Activated T-helper 2 cell treated with anti-CD3 and anti-CD28 coated beads, Interferon-gamma antibody, Interleukin-2, Interleukin-4, amounts not matched to agents 10 μg/mL and 5 μg/mL and 100 μg/mL, durations not matched to agents 14 hours and 24 hours and 36 hours (primary cell): ENCODE data around the gene MIER2. TPM values are rescaled to one million over a fixed set of nuclear protein-coding genes. Genes with fewer than 3 reads are reported as not detected.
A peak's percentile ranks its signal among the peaks of the same experiment; 100 is the strongest.
"Not testable (repeated sequence)": the region's sequence is repeated elsewhere in the genome, so short reads cannot be mapped to it uniquely, and the experiment has no call there.

ENCODE experiments used
- DNase-seq: peaks from one replicate; pipeline ENCODE4 v3.0.0; 2021; ENCODE audit warnings: low spot score
- H3K27ac Mint-ChIP-seq: one replicate; pipeline ENCODE4 v1.8.0; 2021; ENCODE audit warnings: mixed read lengths
- H3K27me3 Mint-ChIP-seq: one replicate; pipeline ENCODE4 v1.8.0; 2021; ENCODE audit warnings: low read depth, mixed read lengths
- H3K36me3 Mint-ChIP-seq: one replicate; pipeline ENCODE4 v1.8.0; 2021; ENCODE audit warnings: low read depth, mixed read lengths
- H3K4me1 Mint-ChIP-seq: one replicate; pipeline ENCODE4 v1.8.0; 2021; ENCODE audit warnings: low read depth, mixed read lengths
- H3K4me3 Mint-ChIP-seq: one replicate; pipeline ENCODE4 v1.8.0; 2021; ENCODE audit warnings: low read depth, mild to moderate bottlenecking, moderate library complexity, mixed read lengths
- H3K9me3 Mint-ChIP-seq: one replicate; pipeline ENCODE4 v1.8.0; 2021; ENCODE audit warnings: mixed read lengths
- intact Hi-C: fragments of 100-400 bp; cut with micrococcal nuclease; formaldehyde crosslinking; loops from one replicate; pipeline ENCODE4 v1.15.1; 2023
- total RNA-seq: library from RNA; stranded (reverse); gene quantifications from 2 replicates; pipeline ENCODE4 v1.2.3, GENCODE V29; 2022

MIER2 gene
- 29.2 and 30.5 TPM in 2 replicates for total RNA-seq

DNA sequence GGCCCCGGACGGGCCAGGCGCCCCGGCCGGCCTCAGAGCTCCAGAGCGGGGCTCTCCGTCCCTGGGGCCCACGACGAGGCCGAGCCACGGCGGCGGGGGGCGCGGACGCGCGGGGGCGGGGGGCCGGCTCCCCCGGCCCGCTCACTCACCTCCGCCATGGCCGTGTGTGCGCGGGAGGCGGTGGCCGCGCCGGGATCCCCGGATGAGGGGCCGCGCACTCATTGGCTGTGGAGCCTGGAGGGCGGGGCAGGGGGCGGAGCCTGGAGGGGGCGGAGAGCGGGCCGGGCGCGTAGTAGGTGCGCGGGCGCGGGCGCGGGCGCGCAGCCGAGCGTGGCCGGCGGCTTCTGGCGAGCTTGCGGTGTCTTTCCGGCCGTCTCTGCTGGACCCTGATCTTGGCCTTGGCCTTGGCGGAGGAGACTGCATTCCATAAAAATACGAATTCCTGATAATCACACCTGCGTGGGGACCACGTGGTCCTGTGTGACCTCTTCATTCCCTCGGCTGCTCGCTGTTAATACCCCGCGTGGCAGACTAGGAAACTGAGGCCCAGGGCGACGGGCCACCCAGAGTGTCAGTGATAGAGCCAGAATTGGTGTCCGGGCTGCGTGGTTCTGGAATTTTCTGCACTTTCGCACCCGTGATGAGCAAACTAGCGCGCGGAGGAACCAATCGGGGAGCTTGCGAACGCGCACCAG is at the start of gene MIER2:
TSS of gene MIER2 (minus strand) at position 172 of the 695 bp plus-strand sequence. CDS start at position 158, 14 bp downstream.
- Mint-ChIP-seq H3K36me3 (peaks cover 26% of the 10 kb centered on the region), H3K9me3 (peaks cover 8% of the 10 kb centered on the region), H3K27ac (peak within 1 kb of the TSS; percentile 74), H3K4me3 (peak within 1 kb of the TSS; percentile 82), H3K27me3 (peaks cover 9% of the 10 kb centered on the region), H3K4me1 (peaks cover 38% of the 10 kb centered on the region)
- DNase-seq, result peak; percentile 90
- intact Hi-C loops, result loop anchor here (2.0 kb wide), 1 partner anchor 162 kb away; the partner anchor contains the start of gene TPGS1

DNA sequence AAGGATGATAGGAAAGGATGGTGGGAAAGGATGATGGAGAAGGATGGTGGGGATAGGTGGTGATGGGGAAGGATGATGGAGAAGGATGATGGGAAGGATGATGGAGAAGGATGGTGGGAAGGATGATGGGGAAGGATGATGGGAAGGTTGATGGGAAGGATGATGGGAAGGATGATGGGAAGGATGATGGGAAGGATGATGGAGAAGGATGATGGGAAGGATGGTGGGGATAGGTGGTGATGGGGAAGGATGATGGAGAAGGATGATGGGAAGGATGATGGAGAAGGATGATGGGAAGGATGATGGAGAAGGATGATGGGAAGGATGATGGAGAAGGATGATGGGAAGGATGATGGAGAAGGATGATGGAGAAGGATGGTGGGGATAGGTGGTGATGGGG is 49.0 kb upstream of the MIER2 start:
- H3K27ac Mint-ChIP-seq, result peak overlapping the region; percentile 36
- H3K27me3 Mint-ChIP-seq, H3K4me3 Mint-ChIP-seq, intact Hi-C loops, H3K4me1 Mint-ChIP-seq, H3K36me3 Mint-ChIP-seq, DNase-seq: not testable (repeated sequence)
- peaks cover 35% of the 10 kb centered on the region for H3K9me3 Mint-ChIP-seq

DNA sequence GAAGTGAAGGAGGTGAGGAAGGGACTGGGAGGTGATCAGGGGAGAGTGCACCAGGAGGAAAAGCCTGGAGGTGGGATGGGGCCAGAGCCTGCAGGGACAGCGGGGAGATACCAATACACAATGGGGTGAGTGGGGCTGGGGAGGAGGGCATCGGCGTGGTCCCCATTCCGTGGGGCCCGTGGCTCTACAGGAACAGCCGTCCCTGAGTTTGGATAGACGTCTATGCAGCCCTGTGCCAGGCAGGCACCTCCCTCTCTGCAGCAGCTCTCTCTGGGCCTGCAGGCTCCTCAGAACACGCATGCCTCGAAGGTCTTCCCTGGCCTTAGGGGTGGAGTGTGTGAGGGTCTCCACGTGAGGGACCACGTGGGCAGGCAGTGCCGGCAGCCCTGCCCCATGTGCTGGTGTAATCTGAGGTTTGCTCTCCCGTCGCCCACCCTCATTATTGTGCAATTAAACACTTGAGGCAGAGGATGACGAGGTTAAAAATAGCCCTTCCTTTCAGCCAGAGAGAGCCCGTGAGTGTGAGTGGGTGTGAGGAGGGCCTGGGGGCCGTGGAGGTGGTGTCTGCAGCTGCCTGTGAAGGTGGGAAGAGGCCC is 47.9 kb upstream of the MIER2 start:
- Mint-ChIP-seq H3K9me3 (peaks cover 32% of the 10 kb centered on the region), H3K4me3 (no peak overlapping the region), H3K27ac (no peak overlapping the region), H3K27me3 (peaks cover 4% of the 10 kb centered on the region), H3K36me3 (peaks cover 10% of the 10 kb centered on the region), H3K4me1 (no peaks in the 10 kb centered on the region)
- intact Hi-C loops, result no loop called here
- DNase-seq, result no peak

GRCh38 chr19:391726-392374 is 47.3 kb upstream of the MIER2 start:
- H3K36me3 Mint-ChIP-seq, result peaks cover 10% of the 10 kb centered on the region
- peaks cover 25% of the 10 kb centered on the region for H3K9me3 Mint-ChIP-seq
- intact Hi-C loops, result no loop called here
- no peaks in the 10 kb centered on the region for H3K4me1 Mint-ChIP-seq
- H3K4me3 Mint-ChIP-seq, result no peak overlapping the region
- no peak for DNase-seq
- H3K27me3 Mint-ChIP-seq, result peaks cover 7% of the 10 kb centered on the region
- H3K27ac Mint-ChIP-seq, result no peak overlapping the region

DNA sequence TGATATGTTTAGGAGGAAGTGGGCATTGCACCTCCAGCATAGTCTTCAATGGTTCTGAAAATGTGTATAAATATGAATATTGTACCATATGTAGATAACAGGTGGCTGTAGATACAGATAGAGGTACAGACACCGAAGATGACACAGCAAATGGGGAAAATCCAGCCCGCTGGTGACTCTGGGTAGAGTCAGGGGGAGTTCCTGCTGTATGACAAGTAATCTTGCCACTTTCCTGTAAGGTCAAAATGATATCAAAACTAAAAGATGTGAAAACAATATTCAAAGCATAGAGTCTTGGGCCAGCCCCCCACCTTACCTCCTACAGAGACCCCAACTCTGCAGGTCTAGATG is 46.6 kb upstream of the MIER2 start:
- H3K4me1 Mint-ChIP-seq, result no peaks in the 10 kb centered on the region
- intact Hi-C loops, result no loop called here
- no peak for DNase-seq
- H3K27me3 Mint-ChIP-seq, result peaks cover 9% of the 10 kb centered on the region
- no peak overlapping the region for H3K27ac Mint-ChIP-seq
- peaks cover 24% of the 10 kb centered on the region for H3K9me3 Mint-ChIP-seq
- H3K36me3 Mint-ChIP-seq, result peaks cover 10% of the 10 kb centered on the region
- no peak overlapping the region for H3K4me3 Mint-ChIP-seq

DNA sequence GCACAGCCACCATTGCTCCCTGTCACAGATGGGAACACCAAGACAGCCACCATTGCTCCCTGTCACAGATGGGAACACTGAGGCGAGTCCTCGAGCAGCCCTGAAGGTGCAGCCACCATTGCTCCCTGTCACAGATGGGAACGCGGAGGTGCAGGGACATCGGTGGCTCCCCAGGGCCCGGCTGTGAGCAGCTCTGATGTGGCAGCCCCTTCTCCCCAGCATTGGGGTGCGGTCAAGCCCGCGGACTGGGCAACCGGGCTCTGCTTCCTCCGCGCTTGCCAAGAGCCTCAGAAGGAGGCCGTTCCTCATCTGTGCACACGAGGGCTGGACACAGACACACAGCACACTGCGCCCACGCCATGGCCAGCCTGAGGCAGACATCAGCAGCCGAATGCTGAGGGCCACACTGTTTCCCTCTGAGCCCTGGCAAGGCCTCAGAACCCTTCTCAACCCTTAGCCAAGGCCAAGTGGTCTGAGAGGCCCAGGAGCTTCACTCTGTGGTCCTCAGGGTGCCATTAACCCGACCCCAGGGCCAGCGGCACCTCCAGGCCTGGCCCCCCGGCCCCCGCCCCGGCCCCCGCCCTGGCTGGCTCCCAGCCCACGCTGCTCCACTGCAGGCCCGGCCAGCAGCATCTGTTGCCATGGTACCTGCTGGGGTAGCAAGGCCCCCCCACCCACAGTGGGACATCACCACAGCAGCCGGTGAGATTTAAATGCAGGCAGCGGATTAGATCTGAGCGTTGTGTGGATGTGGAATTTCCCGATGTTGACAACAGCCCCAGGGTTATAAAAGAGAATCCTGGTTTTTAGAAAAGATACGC is 46.0 kb upstream of the MIER2 start:
- Mint-ChIP-seq H3K9me3 (peaks cover 20% of the 10 kb centered on the region), H3K4me1 (no peaks in the 10 kb centered on the region), H3K4me3 (no peak overlapping the region), H3K27ac (no peak overlapping the region), H3K27me3 (peaks cover 15% of the 10 kb centered on the region), H3K36me3 (peaks cover 10% of the 10 kb centered on the region)
- intact Hi-C loops, result no loop called here
- DNase-seq, result no peak

- Mint-ChIP-seq H3K4me3 (no peak overlapping the region), H3K36me3 (peaks cover 10% of the 10 kb centered on the region), H3K4me1 (no peaks in the 10 kb centered on the region), H3K27me3 (peaks cover 15% of the 10 kb centered on the region), H3K27ac (no peak overlapping the region), H3K9me3 (peaks cover 17% of the 10 kb centered on the region)
- intact Hi-C loops, result no loop called here
- DNase-seq, result no peak
Measured at GRCh38 chr19:389935-390289, 45.3 kb upstream of the MIER2 start.

- Mint-ChIP-seq H3K4me1 (peaks cover 3% of the 10 kb centered on the region), H3K4me3 (no peak overlapping the region), H3K36me3 (peaks cover 9% of the 10 kb centered on the region), H3K27me3 (peaks cover 17% of the 10 kb centered on the region), H3K27ac (no peak overlapping the region), H3K9me3 (peaks cover 15% of the 10 kb centered on the region)
- DNase-seq, result no peak
- intact Hi-C loops, result no loop called here
Measured at GRCh38 chr19:389255-389934, 44.8 kb upstream of the MIER2 start.

GRCh38 chr19:388691-389090 is 44.1 kb upstream of the MIER2 start:
- Mint-ChIP-seq H3K4me3 (no peak overlapping the region), H3K27ac (peak overlapping the region; percentile 46), H3K27me3 (peaks cover 17% of the 10 kb centered on the region), H3K4me1 (peaks cover 6% of the 10 kb centered on the region), H3K9me3 (peaks cover 8% of the 10 kb centered on the region), H3K36me3 (peaks cover 6% of the 10 kb centered on the region)
- intact Hi-C loops, result no loop called here
- DNase-seq, result no peak

- intact Hi-C loops, result no loop called here
- H3K4me1 Mint-ChIP-seq, result peaks cover 14% of the 10 kb centered on the region
- H3K9me3 Mint-ChIP-seq, result peaks cover 5% of the 10 kb centered on the region
- no peak overlapping the region for H3K27ac Mint-ChIP-seq
- H3K36me3 Mint-ChIP-seq, result peaks cover 5% of the 10 kb centered on the region
- no peak overlapping the region for H3K4me3 Mint-ChIP-seq
- DNase-seq, result no peak
- H3K27me3 Mint-ChIP-seq, result peaks cover 20% of the 10 kb centered on the region
Measured at GRCh38 chr19:387777-388176, 43.2 kb upstream of the MIER2 start.

- H3K4me3 Mint-ChIP-seq, H3K36me3 Mint-ChIP-seq, DNase-seq, H3K9me3 Mint-ChIP-seq, intact Hi-C loops, H3K27ac Mint-ChIP-seq: not testable (repeated sequence)
- H3K4me1 Mint-ChIP-seq, result peaks cover 19% of the 10 kb centered on the region
- peaks cover 22% of the 10 kb centered on the region for H3K27me3 Mint-ChIP-seq
Measured at GRCh38 chr19:386632-387301, 42.2 kb upstream of the MIER2 start.

GRCh38 chr19:386189-386588 is 41.6 kb upstream of the MIER2 start:
- H3K27me3 Mint-ChIP-seq, result peaks cover 22% of the 10 kb centered on the region

More at GRCh38 chr19:386189-386588, 41.6 kb upstream of the MIER2 start:
- DNase-seq, H3K36me3 Mint-ChIP-seq, intact Hi-C loops, H3K4me3 Mint-ChIP-seq, H3K27ac Mint-ChIP-seq, H3K9me3 Mint-ChIP-seq: not testable (repeated sequence)
- peaks cover 19% of the 10 kb centered on the region for H3K4me1 Mint-ChIP-seq
